ENCODE measurements around the gene ACR.
"Not testable (repeated sequence)": the region's sequence is repeated elsewhere in the genome, so short reads cannot be mapped to it uniquely, and the experiment has no call there.

ACR gene

GRCh38 chr22:50761829-50762228 lies 23.8 kb downstream of the ACR start:
- in situ Hi-C loops (cut with MboI; ENCODE audit: low sequenced_read_pairs): not testable (repeated sequence)

DNA sequence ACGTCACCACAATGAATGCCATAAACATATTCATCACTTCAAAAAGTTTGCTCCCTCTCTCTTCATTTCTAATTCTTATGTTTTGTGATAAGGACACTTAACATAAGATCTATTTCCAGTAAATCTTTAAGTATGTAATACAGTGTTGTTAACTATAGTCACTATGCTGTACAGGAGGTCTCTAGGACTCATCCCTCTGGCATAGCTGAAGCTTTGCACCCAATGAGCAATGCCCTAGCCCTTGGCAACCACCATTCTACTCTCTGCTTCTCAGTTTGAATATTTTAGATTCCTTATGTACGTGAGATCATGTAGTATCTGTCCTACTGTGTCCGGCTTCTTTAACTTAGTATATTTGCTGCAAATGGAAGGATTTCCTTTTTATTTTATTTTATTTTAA lies 26.3 kb downstream of the ACR start:
- in situ Hi-C loops (cut with MboI; ENCODE audit: low sequenced_read_pairs): not testable (repeated sequence)

- in situ Hi-C loops (cut with MboI; ENCODE audit: low sequenced_read_pairs): not testable (repeated sequence)
Measured at GRCh38 chr22:50775132-50775531, 37.1 kb downstream of the ACR start.

DNA sequence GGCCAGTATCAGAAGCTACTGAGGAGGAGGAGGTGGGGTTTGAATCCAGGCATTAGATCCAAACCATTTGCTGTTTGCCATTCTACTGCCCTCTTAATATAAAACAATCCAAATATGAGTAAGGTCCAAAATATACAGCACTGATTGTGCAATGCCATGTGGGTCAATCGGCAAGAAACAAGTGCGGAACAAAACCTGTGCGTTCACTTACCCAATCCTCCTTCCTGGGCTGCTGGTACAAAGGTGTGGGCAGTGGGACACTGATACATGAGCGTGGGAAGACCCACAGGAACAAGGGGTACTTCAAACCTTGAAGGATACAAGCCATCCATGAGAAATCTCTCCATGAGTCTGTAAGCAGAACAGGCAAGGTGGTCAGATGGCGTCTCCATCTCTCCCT lies 39.6 kb downstream of the ACR start:
- in situ Hi-C loops (cut with MboI; ENCODE audit: low sequenced_read_pairs): not testable (repeated sequence)

GRCh38 chr22:50780244-50780643 lies 42.2 kb downstream of the ACR start:
- in situ Hi-C loops (cut with MboI; ENCODE audit: low sequenced_read_pairs): not testable (repeated sequence)

DNA sequence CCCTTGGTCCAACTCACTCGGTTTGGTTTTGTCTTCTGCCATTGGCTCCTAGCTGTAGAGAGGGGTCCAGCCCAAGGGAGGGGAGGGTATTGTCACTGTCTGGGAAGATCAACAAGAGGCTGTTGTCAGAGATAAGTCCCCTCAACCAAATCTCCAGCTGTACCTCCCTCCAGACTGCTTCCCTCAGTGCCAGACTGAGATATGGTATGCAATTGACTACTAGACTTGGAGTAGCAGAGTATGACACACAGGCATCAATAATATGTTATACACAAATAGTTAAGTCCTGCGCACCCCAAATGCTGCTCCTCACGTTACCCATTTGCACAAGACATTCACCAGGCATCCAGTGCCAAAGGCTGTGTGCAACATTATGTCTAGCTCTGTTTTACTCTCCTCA lies 44.2 kb downstream of the ACR start:
- in situ Hi-C loops (cut with MboI; ENCODE audit: low sequenced_read_pairs): not testable (repeated sequence)

DNA sequence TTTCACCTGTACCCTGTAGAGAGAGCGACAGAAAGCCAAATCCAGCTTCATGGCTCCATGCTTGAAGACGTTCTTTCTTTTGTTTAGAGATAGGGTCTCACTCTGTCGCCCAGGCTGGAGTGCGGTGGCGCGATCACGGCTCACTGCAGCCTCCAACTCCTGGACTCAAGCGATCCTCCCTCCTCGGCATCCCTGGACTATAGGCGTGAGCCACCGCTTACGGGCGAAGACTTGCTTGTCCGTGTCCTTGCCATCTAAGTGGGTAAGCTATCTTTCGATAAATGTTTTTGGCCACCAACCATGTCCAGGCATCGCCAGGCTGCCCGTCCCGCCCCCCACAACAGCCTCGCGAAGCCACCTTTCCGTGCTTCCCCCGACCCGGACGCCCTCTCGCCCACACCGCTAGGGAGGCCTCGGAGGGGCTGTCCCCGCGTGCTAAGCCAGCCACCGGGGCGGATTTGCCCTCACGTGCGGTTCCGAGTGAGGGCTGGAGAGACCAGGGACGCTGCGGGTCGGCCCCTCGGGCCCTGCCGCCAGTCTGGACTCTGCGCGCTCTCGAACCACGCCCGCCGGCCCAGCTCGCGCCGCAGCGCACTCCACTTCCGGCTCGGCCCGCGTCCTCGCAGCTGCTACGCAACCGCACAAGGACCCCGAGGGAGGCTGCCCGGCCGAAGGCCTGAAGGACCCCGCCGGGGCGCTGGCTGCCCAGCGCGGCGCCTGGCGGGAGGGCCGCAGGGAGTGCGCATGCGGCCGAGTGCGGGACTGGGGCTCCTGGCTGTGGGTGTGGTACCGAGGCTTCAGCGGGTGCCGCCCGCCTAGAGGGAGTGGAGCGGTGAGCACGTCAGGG lies 45.3 kb downstream of the ACR start, which contains the start of gene RABL2B:
RABL2B (minus strand) TSS at position 604 of the 847 bp plus-strand sequence. CDS start 1,342 bp downstream, outside the sequence.
- in situ Hi-C loops (cut with MboI; ENCODE audit: low sequenced_read_pairs): not testable (repeated sequence)

- in situ Hi-C loops (cut with MboI; ENCODE audit: low sequenced_read_pairs): not testable (repeated sequence)
Measured at GRCh38 chr22:50783880-50784276, 45.9 kb downstream of the ACR start.

DNA sequence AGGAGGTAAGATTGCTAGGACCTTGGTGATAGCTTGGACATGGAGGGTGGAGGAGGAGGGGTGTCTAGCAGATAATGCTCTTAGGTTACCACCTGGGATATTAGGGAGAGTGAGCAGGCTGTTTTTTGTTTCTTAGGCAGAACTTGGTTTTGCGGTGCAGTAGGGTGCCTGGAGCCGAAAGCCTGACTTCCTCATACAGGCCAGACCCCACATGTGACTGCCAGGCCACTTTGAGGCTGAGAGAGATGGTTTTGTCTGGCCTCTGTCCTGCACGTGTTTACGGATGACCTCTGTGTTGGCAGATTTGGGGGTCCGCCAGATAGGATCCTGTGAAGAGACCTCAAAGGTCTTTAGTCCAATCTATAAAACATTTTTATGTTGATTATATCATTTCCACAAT lies 47.3 kb downstream of the ACR start:
- in situ Hi-C loops (cut with MboI; ENCODE audit: low sequenced_read_pairs): not testable (repeated sequence)

DNA sequence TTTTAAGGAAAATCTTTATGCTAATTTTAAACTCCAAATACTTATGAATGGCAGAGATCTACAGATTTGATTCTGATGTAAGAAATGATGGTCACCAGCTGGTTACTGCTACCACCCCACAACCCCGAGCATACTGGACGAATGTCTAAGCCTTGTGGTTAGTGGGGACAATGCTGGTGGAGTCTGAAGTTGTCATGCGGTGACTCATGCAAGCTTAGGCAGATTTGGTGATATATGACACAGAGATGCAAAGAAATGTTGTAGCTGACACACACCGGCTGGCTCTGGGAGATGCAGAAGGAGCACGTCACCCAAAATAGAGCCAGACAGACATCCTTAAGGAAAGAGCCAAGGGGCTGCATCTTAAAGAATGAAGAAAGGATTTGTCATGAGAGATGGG lies 48.9 kb downstream of the ACR start:
- in situ Hi-C loops (cut with MboI; ENCODE audit: low sequenced_read_pairs): not testable (repeated sequence)

All from HL-60/S4 (cell line).